Measurements from ENCODE around the gene CNTN4. TPM values are rescaled to one million over a fixed set of nuclear protein-coding genes. Genes with fewer than 3 reads are reported as not detected.

The CNTN4 gene
- total and polyA plus RNA-seq, 4 donors: 29.2 to 88.0 (median 36.1) TPM

DNA sequence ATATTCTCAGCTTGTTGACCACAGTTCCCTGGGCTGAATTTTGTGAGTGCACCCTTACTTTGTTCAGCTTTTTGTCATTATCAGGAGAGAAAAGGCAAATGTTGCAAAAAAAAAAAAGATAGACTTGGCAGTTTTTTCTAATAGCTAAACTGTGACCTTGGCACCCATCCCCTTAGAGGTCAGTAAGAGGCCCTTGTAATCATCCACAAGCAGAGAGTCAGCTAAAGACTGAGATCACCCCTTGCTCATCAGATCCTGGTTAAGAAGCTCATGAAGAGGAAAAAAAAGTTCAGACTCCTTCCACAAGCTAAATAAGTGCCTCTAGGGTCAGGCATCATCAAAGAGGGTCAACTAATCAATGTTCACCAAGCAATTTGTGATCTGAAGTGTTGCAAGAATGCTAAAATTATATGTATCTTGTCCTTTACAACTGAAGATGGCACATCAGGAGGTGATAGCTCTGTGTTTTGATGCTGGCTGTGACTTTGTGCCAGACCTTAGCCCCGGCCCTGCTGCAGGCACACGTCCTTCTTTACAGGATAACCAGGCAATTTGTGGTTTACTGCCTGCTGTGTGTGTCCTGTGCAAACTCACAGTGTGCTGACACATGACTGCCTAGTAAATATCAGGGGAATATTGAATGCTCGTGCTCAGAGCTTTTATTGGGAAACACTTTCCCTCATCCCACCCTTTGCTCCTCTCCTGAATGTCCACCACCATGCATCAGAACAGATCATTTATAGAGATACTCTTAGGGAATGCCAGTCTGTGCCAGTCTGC is 748.6 kb downstream of the CNTN4 start:
- Histone ChIP-seq H3K9me3 (ENCODE audit: control insufficient read depth, insufficient read depth, low read length) (no peaks in the 10 kb centered on the region), H3K4me3 (ENCODE audit: low read depth, low read length) (no peak overlapping the region), H3K36me3 (ENCODE audit: control insufficient read depth, insufficient read depth, low read length) (no peaks in the 10 kb centered on the region), H3K27me3 (ENCODE audit: control insufficient read depth, insufficient read depth, low read length) (no peaks in the 10 kb centered on the region), H3K4me1 (ENCODE audit: control insufficient read depth, insufficient read depth, low read length) (no peaks in the 10 kb centered on the region), H3K27ac (ENCODE audit: low read depth, low read length) (no peak overlapping the region)
- WGBS (ENCODE audit: insufficient coverage): no CpG with 5 or more reads among the region's 3 CpGs
- DNase-seq (ENCODE audit: low read depth in 4 of 6, low spot score in 6 of 6): no peak

DNA sequence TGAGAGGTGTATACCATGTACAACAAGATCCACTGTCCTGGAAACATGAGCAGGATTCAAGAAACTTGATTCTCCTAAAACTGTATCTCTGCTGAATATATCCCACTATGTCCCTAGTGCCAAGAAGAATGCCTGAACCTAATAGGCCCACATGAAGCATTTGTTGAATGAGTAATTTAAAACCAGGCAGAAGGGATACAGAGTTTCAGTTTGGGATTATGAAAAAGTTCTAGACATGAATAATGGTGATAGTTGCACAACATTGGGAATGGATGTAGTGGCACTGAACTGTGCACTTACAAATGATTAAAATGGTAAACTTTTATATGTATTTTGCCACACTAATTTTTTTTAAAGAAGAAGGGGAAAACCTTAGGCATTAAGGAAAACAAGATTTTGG is 750.4 kb downstream of the CNTN4 start:
- H3K4me1 ChIP-seq (ENCODE audit: control insufficient read depth, insufficient read depth, low read length): no peaks in the 10 kb centered on the region
- DNase-seq (ENCODE audit: low read depth in 4 of 6, low spot score in 6 of 6): no peak
- H3K4me3 ChIP-seq (ENCODE audit: low read depth, low read length): no peak overlapping the region
- no peaks in the 10 kb centered on the region for H3K36me3 ChIP-seq (ENCODE audit: control insufficient read depth, insufficient read depth, low read length)
- H3K27me3 ChIP-seq (ENCODE audit: control insufficient read depth, insufficient read depth, low read length): no peaks in the 10 kb centered on the region
- no peak overlapping the region for H3K27ac ChIP-seq (ENCODE audit: low read depth, low read length)
- H3K9me3 ChIP-seq (ENCODE audit: control insufficient read depth, insufficient read depth, low read length): no peaks in the 10 kb centered on the region

DNA sequence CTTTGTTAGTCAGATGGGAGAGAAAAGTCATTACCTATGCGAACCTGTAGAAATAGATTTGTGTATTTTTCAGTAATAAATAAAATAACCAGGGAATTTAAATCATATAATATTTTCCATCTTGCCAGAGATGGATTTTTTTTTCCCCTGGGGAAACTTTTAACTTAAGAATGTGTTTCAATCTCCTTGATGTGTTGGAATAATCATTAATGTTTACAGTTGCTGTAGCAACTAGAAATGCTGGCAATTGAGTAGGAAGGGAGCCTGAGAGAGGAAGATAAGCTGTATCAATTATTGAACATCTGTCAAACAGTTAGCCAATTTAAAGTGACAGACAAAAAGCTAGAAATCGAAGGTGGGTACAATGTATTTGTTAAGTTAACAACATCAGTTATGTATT is 752.0 kb downstream of the CNTN4 start:
- Histone ChIP-seq H3K4me3 (ENCODE audit: low read depth, low read length) (no peak overlapping the region), H3K36me3 (ENCODE audit: control insufficient read depth, insufficient read depth, low read length) (no peaks in the 10 kb centered on the region), H3K9me3 (ENCODE audit: control insufficient read depth, insufficient read depth, low read length) (no peaks in the 10 kb centered on the region), H3K4me1 (ENCODE audit: control insufficient read depth, insufficient read depth, low read length) (no peaks in the 10 kb centered on the region), H3K27me3 (ENCODE audit: control insufficient read depth, insufficient read depth, low read length) (no peaks in the 10 kb centered on the region), H3K27ac (ENCODE audit: low read depth, low read length) (no peak overlapping the region)
- WGBS (ENCODE audit: insufficient coverage): no CpG with 5 or more reads among the region's 2 CpGs
- DNase-seq (ENCODE audit: low read depth in 4 of 6, low spot score in 6 of 6): peak in 1 of 6 donors; percentile 63

DNA sequence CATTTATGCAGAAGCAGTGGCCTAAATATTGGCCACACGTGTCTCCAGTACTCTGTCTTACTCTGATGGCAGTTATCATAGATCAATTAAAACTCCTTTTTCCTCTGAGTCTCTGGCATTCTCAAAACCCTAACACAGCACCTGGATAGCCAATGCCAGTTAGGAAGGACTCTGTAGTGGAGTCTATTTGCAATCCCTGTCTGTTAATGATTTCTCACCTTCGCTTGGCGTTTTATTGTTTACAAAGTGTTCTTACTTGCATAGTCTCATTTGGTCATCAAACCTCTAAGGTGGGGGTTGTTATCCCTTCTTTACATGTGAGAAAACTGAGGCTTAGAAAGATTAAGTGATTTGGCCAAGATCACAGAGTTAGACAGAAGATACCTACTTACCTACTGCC is 752.7 kb downstream of the CNTN4 start:
- no peak for DNase-seq (ENCODE audit: low read depth in 4 of 6, low spot score in 6 of 6)
- H3K27ac ChIP-seq (ENCODE audit: low read depth, low read length): no peak overlapping the region
- 49% methylated on average over 3 of the region's 3 CpGs for WGBS (ENCODE audit: insufficient coverage)
- no peaks in the 10 kb centered on the region for H3K27me3 ChIP-seq (ENCODE audit: control insufficient read depth, insufficient read depth, low read length)
- no peaks in the 10 kb centered on the region for H3K36me3 ChIP-seq (ENCODE audit: control insufficient read depth, insufficient read depth, low read length)
- no peaks in the 10 kb centered on the region for H3K9me3 ChIP-seq (ENCODE audit: control insufficient read depth, insufficient read depth, low read length)
- H3K4me3 ChIP-seq (ENCODE audit: low read depth, low read length): no peak overlapping the region
- no peaks in the 10 kb centered on the region for H3K4me1 ChIP-seq (ENCODE audit: control insufficient read depth, insufficient read depth, low read length)

DNA sequence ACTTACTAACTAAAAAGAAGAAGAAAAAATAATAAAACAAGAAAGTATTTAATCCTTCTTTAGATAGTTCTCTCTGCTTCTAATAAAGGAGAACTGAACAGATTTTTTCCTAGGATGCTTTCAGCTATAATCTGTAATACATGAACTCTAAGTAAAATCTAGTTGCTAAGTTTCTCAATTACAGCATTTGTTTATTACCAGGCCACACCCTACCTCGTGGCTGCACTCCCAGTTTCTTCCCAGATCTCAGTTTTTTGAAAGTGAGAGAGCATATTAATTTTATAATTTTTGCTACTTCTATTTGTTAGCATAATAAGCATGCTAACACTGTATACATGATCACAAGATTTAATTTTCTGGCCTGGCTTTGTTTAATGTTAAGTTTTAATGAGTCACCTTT is 753.2 kb downstream of the CNTN4 start:
- no peaks in the 10 kb centered on the region for H3K4me1 ChIP-seq (ENCODE audit: control insufficient read depth, insufficient read depth, low read length)
- no peaks in the 10 kb centered on the region for H3K36me3 ChIP-seq (ENCODE audit: control insufficient read depth, insufficient read depth, low read length)
- H3K4me3 ChIP-seq (ENCODE audit: low read depth, low read length): no peak overlapping the region
- WGBS (ENCODE audit: insufficient coverage): no CpG with 5 or more reads among the region's 1 CpG
- no peaks in the 10 kb centered on the region for H3K27me3 ChIP-seq (ENCODE audit: control insufficient read depth, insufficient read depth, low read length)
- H3K9me3 ChIP-seq (ENCODE audit: control insufficient read depth, insufficient read depth, low read length): no peaks in the 10 kb centered on the region
- no peak overlapping the region for H3K27ac ChIP-seq (ENCODE audit: low read depth, low read length)
- no peak for DNase-seq (ENCODE audit: low read depth in 4 of 6, low spot score in 6 of 6)

DNA sequence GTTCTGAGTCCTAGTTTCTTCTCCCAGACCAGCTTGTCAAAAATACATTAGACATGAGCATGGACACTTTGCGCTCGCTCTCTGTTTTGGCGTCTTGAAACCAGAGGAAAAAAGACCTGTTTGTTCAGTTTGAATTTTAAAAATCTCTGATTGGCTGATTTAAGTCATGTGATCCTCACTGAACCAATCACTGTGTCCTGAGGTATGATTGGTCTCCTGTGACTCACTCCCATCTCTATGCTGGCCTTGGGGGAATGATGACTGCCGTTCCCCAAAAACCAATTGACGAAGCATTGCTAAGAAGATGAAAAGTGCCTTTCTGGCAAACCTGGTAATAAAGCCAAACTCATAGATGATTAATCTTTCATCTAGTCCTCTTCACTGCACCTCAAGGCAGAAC is 755.0 kb downstream of the CNTN4 start:
- no peaks in the 10 kb centered on the region for H3K4me1 ChIP-seq (ENCODE audit: control insufficient read depth, insufficient read depth, low read length)
- H3K27ac ChIP-seq (ENCODE audit: low read depth, low read length): no peak overlapping the region
- no peak for DNase-seq (ENCODE audit: low read depth in 4 of 6, low spot score in 6 of 6)
- no peak overlapping the region for H3K4me3 ChIP-seq (ENCODE audit: low read depth, low read length)
- H3K36me3 ChIP-seq (ENCODE audit: control insufficient read depth, insufficient read depth, low read length): no peaks in the 10 kb centered on the region
- WGBS (ENCODE audit: insufficient coverage): 87% methylated on average over 3 of the region's 5 CpGs
- H3K27me3 ChIP-seq (ENCODE audit: control insufficient read depth, insufficient read depth, low read length): no peaks in the 10 kb centered on the region
- no peaks in the 10 kb centered on the region for H3K9me3 ChIP-seq (ENCODE audit: control insufficient read depth, insufficient read depth, low read length)

DNA sequence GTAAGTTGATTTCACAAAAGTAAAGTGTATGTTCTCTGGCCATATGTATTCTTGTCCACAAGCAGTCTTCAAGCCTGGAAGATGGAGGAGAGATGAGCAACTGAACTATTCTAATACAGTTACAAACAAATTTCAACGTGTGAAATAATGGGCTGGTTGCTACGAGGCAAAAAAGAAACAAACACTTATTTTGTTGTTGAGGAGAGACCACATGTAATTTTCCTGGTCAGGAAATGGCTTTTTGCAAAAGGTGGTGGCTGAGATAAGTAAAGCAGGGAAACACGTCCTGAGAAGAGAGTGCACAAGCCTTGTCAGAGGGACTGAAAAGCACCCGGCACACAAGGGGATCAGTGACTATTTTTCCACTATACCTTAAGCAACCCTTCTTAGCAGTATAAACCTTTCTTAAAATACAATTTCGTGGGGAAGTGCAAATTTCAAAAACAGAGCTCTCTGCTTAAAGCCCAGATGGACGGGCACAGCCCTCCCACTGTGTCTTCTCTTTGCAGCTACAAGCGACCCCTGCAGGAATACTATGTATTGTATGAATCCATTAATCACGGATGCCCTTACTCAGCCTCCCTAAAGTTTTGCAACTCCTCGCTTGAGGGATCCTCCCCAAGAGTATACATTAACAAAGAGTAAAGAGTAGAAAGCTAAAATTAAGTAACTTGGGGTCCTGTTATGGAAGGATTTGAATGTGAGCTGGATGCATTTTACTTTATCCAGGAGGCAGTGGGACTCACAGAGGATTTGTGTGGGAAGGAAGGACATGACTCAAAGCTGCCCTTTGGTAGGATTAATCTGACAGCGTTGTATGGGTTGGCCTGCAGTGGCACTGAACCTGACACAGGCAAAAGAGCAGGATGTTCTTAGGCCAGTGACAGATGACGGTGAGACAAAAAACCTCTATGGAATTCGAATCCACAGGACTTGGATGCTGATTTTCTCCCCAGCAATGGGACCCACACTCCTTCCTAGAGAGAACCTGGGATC is 757.8 kb downstream of the CNTN4 start:
- WGBS (ENCODE audit: insufficient coverage): 65% methylated on average over 3 of the region's 12 CpGs
- peak in 1 of 6 donors; percentile 34 for DNase-seq (ENCODE audit: low read depth in 4 of 6, low spot score in 6 of 6)

DNA sequence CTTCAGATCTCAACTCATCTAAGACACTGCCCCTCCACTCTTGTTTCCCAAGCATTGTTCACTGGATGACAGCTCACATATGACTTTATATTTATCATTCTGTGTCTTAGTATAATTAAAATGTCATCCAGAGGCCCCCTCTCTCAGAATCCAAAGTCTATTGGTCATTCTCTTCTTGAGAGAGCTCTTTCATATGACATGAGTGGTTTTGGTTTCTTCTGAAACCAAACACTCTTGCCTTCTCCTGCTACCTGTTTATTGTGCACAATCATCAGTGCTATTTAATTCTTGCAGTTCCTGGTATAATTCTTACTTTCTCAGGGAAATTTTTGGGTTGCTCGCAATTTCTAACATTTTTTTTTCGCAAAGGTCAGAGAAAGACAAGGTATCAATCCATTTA is 762.0 kb downstream of the CNTN4 start:
- no CpG with 5 or more reads among the region's 2 CpGs for WGBS (ENCODE audit: insufficient coverage)
- H3K4me1 ChIP-seq (ENCODE audit: control insufficient read depth, insufficient read depth, low read length): no peaks in the 10 kb centered on the region
- no peak overlapping the region for H3K4me3 ChIP-seq (ENCODE audit: low read depth, low read length)
- no peak overlapping the region for H3K27ac ChIP-seq (ENCODE audit: low read depth, low read length)
- DNase-seq (ENCODE audit: low read depth in 4 of 6, low spot score in 6 of 6): no peak
- H3K36me3 ChIP-seq (ENCODE audit: control insufficient read depth, insufficient read depth, low read length): no peaks in the 10 kb centered on the region
- no peaks in the 10 kb centered on the region for H3K27me3 ChIP-seq (ENCODE audit: control insufficient read depth, insufficient read depth, low read length)
- no peaks in the 10 kb centered on the region for H3K9me3 ChIP-seq (ENCODE audit: control insufficient read depth, insufficient read depth, low read length)

More for the DNA sequence above, 757.8 kb downstream of the CNTN4 start:
- H3K27ac ChIP-seq (ENCODE audit: low read depth, low read length): no peak overlapping the region
- H3K9me3 ChIP-seq (ENCODE audit: control insufficient read depth, insufficient read depth, low read length): no peaks in the 10 kb centered on the region
- no peaks in the 10 kb centered on the region for H3K36me3 ChIP-seq (ENCODE audit: control insufficient read depth, insufficient read depth, low read length)
- H3K27me3 ChIP-seq (ENCODE audit: control insufficient read depth, insufficient read depth, low read length): no peaks in the 10 kb centered on the region
- no peaks in the 10 kb centered on the region for H3K4me1 ChIP-seq (ENCODE audit: control insufficient read depth, insufficient read depth, low read length)
- H3K4me3 ChIP-seq (ENCODE audit: low read depth, low read length): no peak overlapping the region

DNA sequence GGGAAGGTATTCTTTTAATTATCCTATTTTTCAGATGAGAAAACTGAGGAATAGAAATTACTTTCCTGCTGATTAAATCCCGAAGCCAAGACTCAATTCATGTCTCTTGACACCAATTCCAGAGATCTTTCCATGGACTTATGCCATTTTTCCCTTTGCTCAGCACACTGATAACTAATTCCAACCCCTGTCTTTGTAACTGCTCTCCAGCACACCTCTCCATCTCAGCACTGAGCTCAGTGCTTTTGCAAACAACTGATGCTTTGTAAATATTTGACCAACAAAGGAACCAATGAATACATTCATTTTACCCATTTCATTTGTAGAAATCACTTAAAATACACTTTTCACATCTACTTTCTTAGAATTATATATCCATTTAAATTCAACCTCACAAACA is 762.5 kb downstream of the CNTN4 start:
- 43% methylated on average over 1 of the region's 1 CpG for WGBS (ENCODE audit: insufficient coverage)
- H3K27me3 ChIP-seq (ENCODE audit: control insufficient read depth, insufficient read depth, low read length): no peaks in the 10 kb centered on the region
- H3K27ac ChIP-seq (ENCODE audit: low read depth, low read length): no peak overlapping the region
- no peak overlapping the region for H3K4me3 ChIP-seq (ENCODE audit: low read depth, low read length)
- no peaks in the 10 kb centered on the region for H3K9me3 ChIP-seq (ENCODE audit: control insufficient read depth, insufficient read depth, low read length)
- H3K4me1 ChIP-seq (ENCODE audit: control insufficient read depth, insufficient read depth, low read length): no peaks in the 10 kb centered on the region
- DNase-seq (ENCODE audit: low read depth in 4 of 6, low spot score in 6 of 6): no peak
- H3K36me3 ChIP-seq (ENCODE audit: control insufficient read depth, insufficient read depth, low read length): no peaks in the 10 kb centered on the region
